ENCODE results near the gene PDE4D. TPM values are rescaled to one million over a fixed set of nuclear protein-coding genes. Genes with fewer than 3 reads are reported as not detected.

Gene PDE4D
- total and polyA plus RNA-seq, 2 of the 4 experiments (the other 2 are of a cell fraction), result 1.4 to 7.9 TPM

- Histone ChIP-seq H4K8ac (ENCODE audit: low read depth in 2 of 2, low read length in 2 of 2) (no peak overlapping the region), H3K14ac (replicated peaks; ENCODE audit: low read depth, low read length) (no peak overlapping the region), H3K9ac (ENCODE audit: low read depth, low read length) (no peak overlapping the region), H3K9me1 (ENCODE audit: insufficient read depth, low read length) (no peaks in the 10 kb centered on the region), H2BK5ac (ENCODE audit: low read depth, low read length, poor library complexity, severe bottlenecking) (no peak overlapping the region), H3K27me3 (ENCODE audit: control insufficient read depth, insufficient read depth, low read length) (no peaks in the 10 kb centered on the region), H3K36me3 (ENCODE audit: control insufficient read depth, insufficient read depth, low read length) (no peaks in the 10 kb centered on the region), H3K18ac (ENCODE audit: low read depth, low read length) (no peak overlapping the region), H3K23ac (ENCODE audit: low read depth, low read length) (no peak overlapping the region), H2AK9ac (replicated peaks; ENCODE audit: low read depth, low read length, poor library complexity) (no peak overlapping the region), H3K79me1 (ENCODE audit: low read depth in 1 of 2, low read length in 2 of 2) (no peaks in the 10 kb centered on the region), H3K56ac (ENCODE audit: extremely low read depth, insufficient read depth, low read length) (no peak overlapping the region), H3K4me1 (ENCODE audit: control insufficient read depth, insufficient read depth, low read length) (peaks cover 2% of the 10 kb centered on the region; the same call in 1 of the 2 replicates), H2BK120ac (ENCODE audit: low read depth, low read length) (no peak overlapping the region), H3K4me2 (ENCODE audit: low read depth, low read length) (no peak overlapping the region), H4K91ac (ENCODE audit: insufficient read depth, low read depth, low read length) (no peak overlapping the region), H3K4ac (ENCODE audit: low read depth, low read length) (no peak overlapping the region), H3K27ac (ENCODE audit: insufficient read depth, low read length) (no peak overlapping the region), H2AK5ac (ENCODE audit: low read depth, low read length) (no peak overlapping the region), H4K20me1 (ENCODE audit: insufficient read depth, low read length) (no peaks in the 10 kb centered on the region), H3K4me3 (ENCODE audit: insufficient read depth, low read depth, low read length) (no peak overlapping the region), H2BK15ac (ENCODE audit: low read depth, low read length) (no peak overlapping the region), H3K9me3 (ENCODE audit: control insufficient read depth, insufficient read depth, low read length) (no peaks in the 10 kb centered on the region), H4K5ac (ENCODE audit: low read depth, low read length) (no peak overlapping the region), H2BK20ac (ENCODE audit: low read depth, low read length) (no peak overlapping the region), H2AFZ (replicated peaks; ENCODE audit: low read length, poor library complexity) (no peak overlapping the region)
- dilution Hi-C loops (cut with HindIII; ENCODE audit: low sequenced_read_pairs, unreplicated experiment), result no loop called here
- CTCF ChIA-PET, result no interaction called here
- BruUV-seq (replicated peaks), result no TSS peak
- in situ Hi-C loops (cut with MboI; ENCODE audit: low sequenced_read_pairs), result no loop called here
- TF ChIP-seq ELK1 (IDR thresholded peaks at IDR 0.05; ENCODE audit: borderline replicate concordance, low read depth, low read length) (no peak), BHLHE40 (IDR thresholded peaks at IDR 0.05; ENCODE audit: low read depth, low read length) (no peak), RFX5 (IDR thresholded peaks at IDR 0.05; ENCODE audit: low read depth, low read length) (no peak), RAD21 (IDR thresholded peaks at IDR 0.05; ENCODE audit: low read length) (no peak), MAZ (IDR thresholded peaks at IDR 0.05; ENCODE audit: borderline replicate concordance, low read depth, low read length) (no peak), POLR2A (IDR thresholded peaks at IDR 0.05; ENCODE audit: low read depth, low read length) (no peak), MAFK (IDR thresholded peaks at IDR 0.05; ENCODE audit: low read depth, low read length) (no peak), CEBPB (IDR thresholded peaks at IDR 0.05; ENCODE audit: low read depth, low read length) (no peak), FOS (IDR thresholded peaks at IDR 0.05; ENCODE audit: low read depth, low read length) (no peak), MXI1 (IDR thresholded peaks at IDR 0.05; ENCODE audit: borderline replicate concordance, low read depth, low read length) (no peak), SMC3 (IDR thresholded peaks at IDR 0.05; ENCODE audit: low read depth, low read length) (no peak), NFE2L2 (IDR thresholded peaks at IDR 0.05; ENCODE audit: low read depth, low read length) (no peak)
- TF ChIP-seq, protein P1, sequence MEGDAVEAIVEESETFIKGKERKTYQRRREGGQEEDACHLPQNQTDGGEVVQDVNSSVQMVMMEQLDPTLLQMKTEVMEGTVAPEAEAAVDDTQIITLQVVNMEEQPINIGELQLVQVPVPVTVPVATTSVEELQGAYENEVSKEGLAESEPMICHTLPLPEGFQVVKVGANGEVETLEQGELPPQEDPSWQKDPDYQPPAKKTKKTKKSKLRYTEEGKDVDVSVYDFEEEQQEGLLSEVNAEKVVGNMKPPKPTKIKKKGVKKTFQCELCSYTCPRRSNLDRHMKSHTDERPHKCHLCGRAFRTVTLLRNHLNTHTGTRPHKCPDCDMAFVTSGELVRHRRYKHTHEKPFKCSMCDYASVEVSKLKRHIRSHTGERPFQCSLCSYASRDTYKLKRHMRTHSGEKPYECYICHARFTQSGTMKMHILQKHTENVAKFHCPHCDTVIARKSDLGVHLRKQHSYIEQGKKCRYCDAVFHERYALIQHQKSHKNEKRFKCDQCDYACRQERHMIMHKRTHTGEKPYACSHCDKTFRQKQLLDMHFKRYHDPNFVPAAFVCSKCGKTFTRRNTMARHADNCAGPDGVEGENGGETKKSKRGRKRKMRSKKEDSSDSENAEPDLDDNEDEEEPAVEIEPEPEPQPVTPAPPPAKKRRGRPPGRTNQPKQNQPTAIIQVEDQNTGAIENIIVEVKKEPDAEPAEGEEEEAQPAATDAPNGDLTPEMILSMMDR (conservative IDR thresholded peaks at IDR 0.05; ENCODE audit: low read depth, low read length), result no peak
- TF ChIP-seq, protein P2, sequence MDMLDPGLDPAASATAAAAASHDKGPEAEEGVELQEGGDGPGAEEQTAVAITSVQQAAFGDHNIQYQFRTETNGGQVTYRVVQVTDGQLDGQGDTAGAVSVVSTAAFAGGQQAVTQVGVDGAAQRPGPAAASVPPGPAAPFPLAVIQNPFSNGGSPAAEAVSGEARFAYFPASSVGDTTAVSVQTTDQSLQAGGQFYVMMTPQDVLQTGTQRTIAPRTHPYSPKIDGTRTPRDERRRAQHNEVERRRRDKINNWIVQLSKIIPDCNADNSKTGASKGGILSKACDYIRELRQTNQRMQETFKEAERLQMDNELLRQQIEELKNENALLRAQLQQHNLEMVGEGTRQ (IDR thresholded peaks at IDR 0.05; ENCODE audit: low read depth, low read length), result no peak
- POLR2A ChIA-PET (ENCODE audit: unreplicated experiment), result no interaction called here
- no peak for DNase-seq
- ATAC-seq (ENCODE audit: low read depth), result no peak
- 100% methylated on average over 1 of the region's 6 CpGs; no CpG with 5 or more reads in 1 of the 2 experiments for WGBS, 2 experiments (ENCODE audit: extremely low coverage in 2 of 2, insufficient read length in 1 of 2)
- intact Hi-C loops (cut with micrococcal nuclease), result no loop called here
Observed at GRCh38 chr5:59713498-59713844, 180.1 kb downstream of the PDE4D start.

Data from IMR-90 (cell line).